ENCODE measurements around the gene CDK5.

The CDK5 gene

DNA sequence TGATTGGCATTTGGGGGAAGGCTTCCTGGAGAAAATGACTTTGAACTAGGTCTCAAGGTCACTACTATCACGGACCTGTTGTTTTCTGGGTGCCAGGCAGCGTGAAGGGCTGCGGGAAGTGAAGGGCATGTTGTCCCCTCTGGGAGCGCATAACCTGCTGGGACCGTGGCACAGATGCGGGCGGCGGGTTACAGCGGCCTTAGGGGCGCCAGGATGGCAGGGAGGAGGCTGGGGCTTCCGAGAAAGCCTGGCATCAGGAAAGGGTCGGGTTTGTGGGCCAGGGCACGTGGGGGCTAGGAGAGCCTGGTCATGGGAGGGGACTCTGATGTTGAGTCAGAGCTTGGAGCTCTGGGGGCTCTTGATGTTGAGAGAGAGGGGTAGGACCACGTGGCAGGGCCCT lies 7.8 kb upstream of the CDK5 start:
- Histone ChIP-seq H3K36me3 (ENCODE audit: control insufficient read depth, insufficient read depth, low read length) (peaks cover 16% of the 10 kb centered on the region), H3K9me3 (ENCODE audit: control insufficient read depth, low read length) (no peaks in the 10 kb centered on the region), H3K9ac (ENCODE audit: low read length) (no peak overlapping the region), H3K4me3 (ENCODE audit: low read length) (no peak overlapping the region), H3K27me3 (ENCODE audit: control insufficient read depth, insufficient read depth, low read length) (no peaks in the 10 kb centered on the region), H3K4me1 (ENCODE audit: control insufficient read depth, insufficient read depth, low read length) (peaks cover 28% of the 10 kb centered on the region)

GRCh38 chr7:151064993-151065392 lies 7.3 kb upstream of the CDK5 start:
- Histone ChIP-seq H3K4me1 (ENCODE audit: control insufficient read depth, insufficient read depth, low read length) (peaks cover 33% of the 10 kb centered on the region), H3K4me3 (ENCODE audit: low read length) (no peak overlapping the region), H3K27me3 (ENCODE audit: control insufficient read depth, insufficient read depth, low read length) (no peaks in the 10 kb centered on the region), H3K36me3 (ENCODE audit: control insufficient read depth, insufficient read depth, low read length) (peaks cover 16% of the 10 kb centered on the region), H3K9me3 (ENCODE audit: control insufficient read depth, low read length) (no peaks in the 10 kb centered on the region), H3K9ac (ENCODE audit: low read length) (no peak overlapping the region)

DNA sequence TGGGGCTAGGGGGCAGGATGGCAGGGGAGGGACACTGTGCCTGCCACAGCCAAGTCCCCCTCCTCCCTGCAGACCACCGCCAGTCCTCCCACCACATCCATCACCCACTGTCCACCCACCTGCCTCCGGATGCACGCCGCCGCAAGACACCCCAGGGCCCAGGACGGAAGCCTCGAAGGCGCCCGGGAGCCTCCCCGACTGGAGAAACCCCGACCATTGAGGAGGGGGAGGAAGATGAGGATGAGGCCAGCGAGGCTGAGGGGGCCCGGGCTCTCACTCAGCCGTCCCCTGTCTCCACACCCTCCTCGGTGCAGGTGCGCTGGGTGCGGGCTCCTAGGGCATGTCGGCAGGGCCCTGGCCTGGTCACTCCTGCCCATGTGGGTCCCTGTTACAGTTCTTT lies 6.8 kb upstream of the CDK5 start:
- Histone ChIP-seq H3K4me1 (ENCODE audit: control insufficient read depth, insufficient read depth, low read length) (peaks cover 34% of the 10 kb centered on the region), H3K4me3 (ENCODE audit: low read length) (no peak overlapping the region), H3K9me3 (ENCODE audit: control insufficient read depth, low read length) (no peaks in the 10 kb centered on the region), H3K9ac (ENCODE audit: low read length) (no peak overlapping the region), H3K27me3 (ENCODE audit: control insufficient read depth, insufficient read depth, low read length) (no peaks in the 10 kb centered on the region), H3K36me3 (ENCODE audit: control insufficient read depth, insufficient read depth, low read length) (peaks cover 16% of the 10 kb centered on the region)

- no peaks in the 10 kb centered on the region for H3K9me3 ChIP-seq (ENCODE audit: control insufficient read depth, low read length)
- H3K27me3 ChIP-seq (ENCODE audit: control insufficient read depth, insufficient read depth, low read length) = no peaks in the 10 kb centered on the region
- peaks cover 42% of the 10 kb centered on the region for H3K4me1 ChIP-seq (ENCODE audit: control insufficient read depth, insufficient read depth, low read length)
- H3K4me3 ChIP-seq (ENCODE audit: low read length) = no peak overlapping the region
- peaks cover 16% of the 10 kb centered on the region for H3K36me3 ChIP-seq (ENCODE audit: control insufficient read depth, insufficient read depth, low read length)
- no peak overlapping the region for H3K9ac ChIP-seq (ENCODE audit: low read length)
These were observed 5.5 kb upstream of the CDK5 start for GRCh38 chr7:151063212-151063561.

DNA sequence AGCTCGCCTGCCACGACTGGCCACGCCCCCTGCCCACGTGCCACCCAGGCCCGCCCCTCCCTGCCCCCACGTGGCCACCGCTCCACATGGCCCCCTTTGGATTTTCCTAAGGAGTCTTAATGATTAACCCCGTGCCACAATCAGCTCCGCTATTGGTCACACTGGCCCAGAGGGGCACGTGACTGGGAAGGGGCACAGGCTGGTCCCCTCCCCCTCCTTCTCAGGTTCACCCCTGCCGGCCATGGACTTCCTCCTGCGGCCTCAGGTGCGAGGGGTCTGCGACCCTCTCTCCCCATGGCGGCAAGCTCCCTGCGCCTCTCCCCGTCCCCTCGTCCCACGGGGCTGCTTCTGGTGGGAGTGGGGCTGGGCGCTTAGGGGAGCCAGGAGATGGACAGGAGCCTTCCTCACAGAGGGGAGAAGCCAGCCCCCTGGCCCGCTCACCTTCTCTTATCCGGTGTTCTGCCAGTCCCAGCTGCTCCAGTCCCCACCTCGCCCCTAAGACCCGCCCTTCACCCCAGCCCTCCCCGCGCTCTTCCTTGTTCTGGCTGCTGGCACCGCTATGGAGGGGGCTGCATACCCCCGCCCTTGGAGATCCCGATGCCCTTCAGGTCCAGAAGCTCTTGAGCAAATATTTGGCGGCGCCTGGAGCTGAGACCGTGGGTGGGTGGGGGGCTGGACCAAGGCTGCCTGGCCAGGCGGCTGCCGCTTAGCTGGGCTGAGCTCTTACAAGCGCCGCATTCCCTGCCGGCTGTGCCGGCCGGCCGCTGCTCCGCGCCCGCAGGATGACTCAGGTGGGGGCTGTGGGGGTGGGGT lies 4.9 kb upstream of the CDK5 start:
- H3K27me3 ChIP-seq (ENCODE audit: control insufficient read depth, insufficient read depth, low read length) = no peaks in the 10 kb centered on the region
- peaks cover 13% of the 10 kb centered on the region for H3K36me3 ChIP-seq (ENCODE audit: control insufficient read depth, insufficient read depth, low read length)
- peak overlapping the region; percentile 43 for H3K9ac ChIP-seq (ENCODE audit: low read length)
- H3K9me3 ChIP-seq (ENCODE audit: control insufficient read depth, low read length) = no peaks in the 10 kb centered on the region
- no peak overlapping the region for H3K4me3 ChIP-seq (ENCODE audit: low read length)
- H3K4me1 ChIP-seq (ENCODE audit: control insufficient read depth, insufficient read depth, low read length) = peaks cover 43% of the 10 kb centered on the region

DNA sequence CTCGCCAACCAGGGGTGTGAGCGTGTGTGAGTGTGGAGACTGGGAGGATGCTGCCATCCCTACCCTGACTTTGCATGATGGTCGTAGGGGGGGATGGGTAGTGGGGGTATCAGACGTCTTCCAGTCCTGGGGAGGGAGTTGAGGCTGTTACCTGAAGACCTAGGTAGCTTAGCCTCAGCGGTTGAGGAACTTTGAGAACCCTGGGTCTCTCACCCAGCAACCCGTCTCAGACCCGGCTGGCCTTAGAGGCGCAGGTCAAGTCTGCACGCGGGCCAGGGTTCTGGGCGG lies 4.4 kb upstream of the CDK5 start:
- no peaks in the 10 kb centered on the region for H3K9me3 ChIP-seq (ENCODE audit: control insufficient read depth, low read length)
- no peak overlapping the region for H3K9ac ChIP-seq (ENCODE audit: low read length)
- H3K4me1 ChIP-seq (ENCODE audit: control insufficient read depth, insufficient read depth, low read length) = peaks cover 47% of the 10 kb centered on the region
- no peaks in the 10 kb centered on the region for H3K27me3 ChIP-seq (ENCODE audit: control insufficient read depth, insufficient read depth, low read length)
- H3K36me3 ChIP-seq (ENCODE audit: control insufficient read depth, insufficient read depth, low read length) = peaks cover 13% of the 10 kb centered on the region
- H3K4me3 ChIP-seq (ENCODE audit: low read length) = no peak overlapping the region

- Histone ChIP-seq H3K4me3 (ENCODE audit: low read length) (no peak overlapping the region), H3K36me3 (ENCODE audit: control insufficient read depth, insufficient read depth, low read length) (peaks cover 13% of the 10 kb centered on the region), H3K9me3 (ENCODE audit: control insufficient read depth, low read length) (no peaks in the 10 kb centered on the region), H3K4me1 (ENCODE audit: control insufficient read depth, insufficient read depth, low read length) (peaks cover 53% of the 10 kb centered on the region), H3K27me3 (ENCODE audit: control insufficient read depth, insufficient read depth, low read length) (no peaks in the 10 kb centered on the region), H3K9ac (ENCODE audit: low read length) (no peak overlapping the region)
These were observed 3.8 kb upstream of the CDK5 start for GRCh38 chr7:151061213-151062110.

- Histone ChIP-seq H3K27me3 (ENCODE audit: control insufficient read depth, insufficient read depth, low read length) (no peaks in the 10 kb centered on the region), H3K9me3 (ENCODE audit: control insufficient read depth, low read length) (no peaks in the 10 kb centered on the region), H3K36me3 (ENCODE audit: control insufficient read depth, insufficient read depth, low read length) (peaks cover 11% of the 10 kb centered on the region), H3K9ac (ENCODE audit: low read length) (peak overlapping the region; percentile 65), H3K4me1 (ENCODE audit: control insufficient read depth, insufficient read depth, low read length) (peaks cover 55% of the 10 kb centered on the region), H3K4me3 (ENCODE audit: low read length) (peak overlapping the region; percentile 47)
These were observed 2.9 kb upstream of the CDK5 start for GRCh38 chr7:151060416-151061212.

DNA sequence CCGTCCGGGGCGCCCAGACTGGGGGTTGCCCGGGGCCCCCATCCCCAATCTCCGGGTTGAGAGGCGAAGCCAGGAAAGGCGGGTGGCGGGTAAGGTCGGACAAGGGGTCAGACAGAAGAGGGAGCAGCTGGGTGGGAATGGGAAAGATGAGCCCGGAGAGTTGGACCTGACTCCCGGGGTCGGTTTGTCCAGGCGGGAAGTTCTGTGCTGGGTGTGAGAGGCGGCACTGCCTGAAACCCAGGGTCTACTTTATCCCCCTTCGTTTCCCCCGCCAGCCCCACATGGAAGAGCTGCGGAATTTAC lies 2.4 kb upstream of the CDK5 start:
- Histone ChIP-seq H3K4me3 (ENCODE audit: low read length) (peak overlapping the region; percentile 47), H3K4me1 (ENCODE audit: control insufficient read depth, insufficient read depth, low read length) (peaks cover 55% of the 10 kb centered on the region), H3K9me3 (ENCODE audit: control insufficient read depth, low read length) (no peaks in the 10 kb centered on the region), H3K9ac (ENCODE audit: low read length) (peak overlapping the region; percentile 65), H3K36me3 (ENCODE audit: control insufficient read depth, insufficient read depth, low read length) (peaks cover 6% of the 10 kb centered on the region), H3K27me3 (ENCODE audit: control insufficient read depth, insufficient read depth, low read length) (no peaks in the 10 kb centered on the region)

DNA sequence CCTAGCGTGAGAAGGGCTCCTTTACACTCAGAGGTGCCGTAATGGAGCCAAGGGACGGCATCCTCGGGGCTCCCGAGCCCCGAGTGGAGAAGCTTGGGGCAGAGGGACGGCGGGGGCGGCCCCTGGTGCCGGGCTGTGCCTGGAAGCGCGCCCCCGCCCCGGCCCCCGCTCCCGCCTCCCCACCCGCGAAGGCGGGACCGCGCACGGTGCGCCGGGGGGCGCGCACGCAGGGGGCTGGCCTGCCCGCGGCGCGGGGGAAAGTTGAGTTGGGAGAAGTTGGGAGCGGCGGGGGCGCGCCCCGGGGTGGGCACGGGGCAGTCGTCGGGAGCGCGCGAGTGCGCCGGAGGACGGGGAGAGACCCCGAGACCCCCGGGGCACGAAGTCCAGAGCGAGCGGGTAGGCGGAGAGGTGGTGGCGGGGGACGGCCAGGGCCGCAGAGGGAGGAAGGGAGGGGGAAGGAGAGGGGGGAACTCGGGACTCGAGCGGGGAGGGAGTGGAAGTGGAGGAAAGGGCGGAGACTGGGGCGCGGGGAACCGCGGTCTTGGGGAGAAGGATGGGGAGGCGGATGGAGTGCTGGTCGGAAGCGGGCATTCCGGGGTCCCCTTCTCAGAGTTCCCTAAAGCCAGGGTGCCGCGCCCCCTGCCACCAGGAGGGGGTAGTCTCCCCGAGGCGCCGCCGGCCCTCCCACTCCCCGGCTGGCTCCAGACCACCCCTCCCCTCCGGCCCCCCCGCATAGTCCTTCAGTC lies 1.8 kb upstream of the CDK5 start, which contains the start of gene SLC4A2:
Gene SLC4A2, plus strand, starts transcription at position 223 of the 746 bp plus-strand sequence. CDS start 2,399 bp downstream, outside the sequence.
- no peaks in the 10 kb centered on the region for H3K9me3 ChIP-seq (ENCODE audit: control insufficient read depth, low read length)
- peaks cover 55% of the 10 kb centered on the region for H3K4me1 ChIP-seq (ENCODE audit: control insufficient read depth, insufficient read depth, low read length)
- H3K9ac ChIP-seq (ENCODE audit: low read length) = peak within 1 kb of the TSS; percentile 65
- H3K4me3 ChIP-seq (ENCODE audit: low read length) = peak within 1 kb of the TSS; percentile 47
- peaks cover under 1% of the 10 kb centered on the region for H3K36me3 ChIP-seq (ENCODE audit: control insufficient read depth, insufficient read depth, low read length)
- H3K27me3 ChIP-seq (ENCODE audit: control insufficient read depth, insufficient read depth, low read length) = no peaks in the 10 kb centered on the region

DNA sequence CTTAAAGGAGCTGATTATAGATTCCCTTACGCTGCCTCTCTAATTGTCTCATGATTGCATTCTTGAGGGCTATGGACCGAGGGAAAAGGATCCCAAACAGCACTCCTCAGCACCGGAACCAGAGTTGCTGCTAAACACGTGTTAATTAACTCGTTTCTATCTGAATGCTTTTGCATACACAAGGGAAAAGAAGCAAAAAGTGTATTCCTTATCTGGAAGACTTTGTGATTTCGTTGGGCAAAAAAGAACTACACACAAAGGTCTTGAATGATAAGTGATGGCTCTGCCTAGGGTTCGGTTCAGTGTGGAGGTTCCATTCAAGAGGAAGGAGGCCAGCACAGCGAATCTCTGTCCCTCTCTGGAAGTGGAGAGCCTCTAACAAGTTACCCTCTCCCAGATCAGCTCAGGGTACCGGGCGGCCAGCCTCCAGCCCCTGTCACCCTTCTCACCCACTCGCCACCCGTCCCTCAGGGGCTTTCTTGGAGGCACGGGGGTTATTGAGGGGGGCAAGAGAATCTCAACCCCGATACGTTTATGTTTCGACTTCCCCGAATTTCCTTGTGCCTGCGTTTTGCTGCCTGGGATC lies 1.2 kb upstream of the CDK5 start:
- Histone ChIP-seq H3K36me3 (ENCODE audit: control insufficient read depth, insufficient read depth, low read length) (no peaks in the 10 kb centered on the region), H3K27me3 (ENCODE audit: control insufficient read depth, insufficient read depth, low read length) (no peaks in the 10 kb centered on the region), H3K4me1 (ENCODE audit: control insufficient read depth, insufficient read depth, low read length) (peaks cover 55% of the 10 kb centered on the region), H3K9me3 (ENCODE audit: control insufficient read depth, low read length) (no peaks in the 10 kb centered on the region), H3K4me3 (ENCODE audit: low read length) (peak overlapping the region; percentile 20), H3K9ac (ENCODE audit: low read length) (peak overlapping the region; percentile 60)

Data from mucosa of stomach (tissue), 1 donor.